HepG2 (cell line): ENCODE data around the gene ZNF213. TPM values are rescaled to one million over a fixed set of nuclear protein-coding genes. Genes with fewer than 3 reads are reported as not detected.

ENCODE experiments used
- ATAD3A ChIP-seq: sonication (generic); formaldehyde crosslinking; IDR thresholded peaks from 2 replicates; pipeline ENCODE4 v1.4.0; 2020; ENCODE audit warnings: missing genetic modification reagents
- CREB1 ChIP-seq, 2 experiments: fragments of 450-650 bp in 1 of 2; IDR thresholded peaks; 2 replicates each; pipeline ENCODE4 v1.6.1; 2016 to 2017; ENCODE audit warnings: control low read depth in 1 of 2, mild to moderate bottlenecking in 1 of 2, missing compliant biosample characterization in 1 of 2, missing genetic modification characterization in 1 of 2
- KDM6A ChIP-seq: IDR thresholded peaks from 2 replicates; pipeline ENCODE4 v1.6.1; 2016; ENCODE audit warnings: low read depth
- MTA1 ChIP-seq: sonication (generic); formaldehyde crosslinking; IDR thresholded peaks from 2 replicates; pipeline ENCODE4 v1.4.0; 2020; ENCODE audit warnings: missing genetic modification reagents, mild to moderate bottlenecking, borderline replicate concordance
- SMARCE1 ChIP-seq: fragments of 450-650 bp; IDR thresholded peaks from 2 replicates; pipeline ENCODE4 v1.6.1; 2017; ENCODE audit warnings: borderline replicate concordance
- SRSF9 ChIP-seq: fragments of 200-400 bp; formaldehyde crosslinking; IDR thresholded peaks from 2 replicates; pipeline ENCODE4 v1.6.1; 2018; ENCODE audit warnings: borderline replicate concordance, mild to moderate bottlenecking, low read depth, low read length; ENCODE audit not compliant: insufficient read depth, poor library complexity, severe bottlenecking
- TEAD3 ChIP-seq: optimal IDR thresholded peaks from 2 replicates; pipeline ENCODE3; 2016; ENCODE audit warnings: borderline replicate concordance
- U2AF1 ChIP-seq: fragments of 200-400 bp; formaldehyde crosslinking; optimal IDR thresholded peaks from 2 replicates; pipeline ENCODE3; 2017; ENCODE audit warnings: mild to moderate bottlenecking, low read depth, low read length
- ZIK1 ChIP-seq: sonication (generic); formaldehyde crosslinking; IDR thresholded peaks from 2 replicates; pipeline ENCODE4 v1.5.0; 2020; ENCODE audit warnings: mild to moderate bottlenecking, low read depth, missing genetic modification reagents, borderline replicate concordance
- ZNF761 ChIP-seq: sonication (generic); formaldehyde crosslinking; conservative IDR thresholded peaks from 2 replicates; pipeline ENCODE4 v1.4.0; 2020; ENCODE audit warnings: mild to moderate bottlenecking, missing genetic modification reagents
- ZNF777 ChIP-seq: sonication (generic); formaldehyde crosslinking; IDR thresholded peaks from 2 replicates; pipeline ENCODE4 v1.4.0; 2020; ENCODE audit warnings: missing genetic modification reagents
- polyA plus RNA-seq, 8 experiments: library from polyadenylated mRNA; depleted of rRNA in 3 of 8; stranded (reverse) in 7 of 8; unstranded in 1 of 8; fragments of >200 nt; fragmentation: Illumina TruSeq in 4 of 8; extraction: Trizol in 4 of 8; gene quantifications; 2 replicates each; pipeline versions ENCODE4 v1.2.1 to v1.2.3, GENCODE V29; 2011 to 2016; ENCODE audit warnings: low read depth in 4 of 8, missing spikeins in 1 of 8, mixed read lengths in 1 of 8; ENCODE audit not compliant: insufficient read depth in 1 of 8
- total RNA-seq, 5 experiments: library from RNA; depleted of rRNA; stranded (reverse); fragments of >200 nt; fragmentation: Illumina TruSeq; extraction: Trizol; gene quantifications; 2 replicates each; pipeline ENCODE4 v1.2.3, GENCODE V29; 2016; ENCODE audit warnings: low read depth in 1 of 5
- TF ChIP-seq, protein P1 (sequence below): sonication (generic); formaldehyde crosslinking; IDR thresholded peaks from 2 replicates; pipeline ENCODE4 v1.4.0; 2020; ENCODE audit warnings: low read depth, missing genetic modification reagents
- TF ChIP-seq, protein P2 (sequence below): sonication (generic); formaldehyde crosslinking; IDR thresholded peaks from 2 replicates; pipeline ENCODE4 v1.5.1; 2020; ENCODE audit warnings: mild to moderate bottlenecking, missing genetic modification reagents, moderate library complexity
- TF ChIP-seq, protein P3 (sequence below): sonication (generic); formaldehyde crosslinking; IDR thresholded peaks from 2 replicates; pipeline ENCODE4 v1.4.0; 2020; ENCODE audit warnings: missing genetic modification reagents
- TF ChIP-seq, protein P4 (sequence below): sonication (generic); formaldehyde crosslinking; IDR thresholded peaks from 2 replicates; pipeline ENCODE4 v1.5.1; 2020; ENCODE audit warnings: missing genetic modification reagents, mild to moderate bottlenecking, borderline replicate concordance

Gene ZNF213
- total and polyA plus RNA-seq, 2 of the 13 experiments (the other 11 are each of a cell fraction or from before 2014, with no cell fraction given): 0.59 to 0.97 TPM

DNA sequence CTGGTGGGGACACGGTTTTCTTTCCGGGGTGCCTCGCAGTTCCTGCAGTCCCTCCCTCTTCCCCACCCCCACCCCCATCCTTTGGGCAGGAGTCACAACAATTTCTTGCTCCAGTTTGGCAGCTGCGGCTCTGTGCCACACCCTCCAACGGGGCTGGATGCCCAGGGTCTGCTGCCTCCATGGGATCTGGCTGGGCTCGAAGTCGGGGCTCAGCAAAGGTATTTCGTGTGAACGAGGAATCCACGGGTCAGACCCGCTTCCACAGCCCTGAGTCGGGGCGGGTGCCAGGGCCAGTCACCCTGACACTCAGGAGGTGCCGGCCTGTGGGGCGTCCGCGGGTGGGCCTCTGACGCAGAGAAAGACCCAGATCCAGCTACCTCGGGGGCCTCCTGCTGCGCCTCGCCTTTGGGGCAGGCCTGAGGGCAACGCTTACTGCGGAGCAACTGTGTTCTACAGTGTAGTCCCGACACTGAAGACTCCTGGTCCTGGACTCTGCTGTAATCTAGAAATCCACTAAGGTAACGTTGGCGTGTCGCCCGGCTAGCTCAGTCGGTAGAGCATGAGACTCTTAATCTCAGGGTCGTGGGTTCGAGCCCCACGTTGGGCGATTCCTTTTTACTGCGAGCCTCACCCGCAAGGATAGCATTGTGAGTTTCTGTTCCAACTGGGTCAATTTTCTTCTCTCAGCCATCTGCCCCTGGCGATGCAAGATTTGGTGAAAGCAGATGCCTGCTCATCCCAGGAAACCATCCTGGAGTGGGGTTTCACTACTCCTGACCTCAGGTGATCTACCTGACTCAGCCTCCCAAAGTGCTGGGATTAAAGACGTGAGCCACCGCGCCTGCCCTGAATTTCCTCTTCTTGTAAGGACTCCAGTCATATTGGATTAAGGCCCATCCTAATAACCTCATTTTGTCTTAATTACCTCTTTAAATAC is 40.6 kb downstream of the ZNF213 start (continued):
- peak; percentile 38; the same call in 1 of the 2 replicates for TF ChIP-seq MTA1 (CRISPR knock-in tag)
- no peak for TF ChIP-seq KDM6A (CRISPR knock-in tag)
- TF ChIP-seq ZNF777 (CRISPR knock-in tag): peak; percentile 59
- TF ChIP-seq, protein P1, sequence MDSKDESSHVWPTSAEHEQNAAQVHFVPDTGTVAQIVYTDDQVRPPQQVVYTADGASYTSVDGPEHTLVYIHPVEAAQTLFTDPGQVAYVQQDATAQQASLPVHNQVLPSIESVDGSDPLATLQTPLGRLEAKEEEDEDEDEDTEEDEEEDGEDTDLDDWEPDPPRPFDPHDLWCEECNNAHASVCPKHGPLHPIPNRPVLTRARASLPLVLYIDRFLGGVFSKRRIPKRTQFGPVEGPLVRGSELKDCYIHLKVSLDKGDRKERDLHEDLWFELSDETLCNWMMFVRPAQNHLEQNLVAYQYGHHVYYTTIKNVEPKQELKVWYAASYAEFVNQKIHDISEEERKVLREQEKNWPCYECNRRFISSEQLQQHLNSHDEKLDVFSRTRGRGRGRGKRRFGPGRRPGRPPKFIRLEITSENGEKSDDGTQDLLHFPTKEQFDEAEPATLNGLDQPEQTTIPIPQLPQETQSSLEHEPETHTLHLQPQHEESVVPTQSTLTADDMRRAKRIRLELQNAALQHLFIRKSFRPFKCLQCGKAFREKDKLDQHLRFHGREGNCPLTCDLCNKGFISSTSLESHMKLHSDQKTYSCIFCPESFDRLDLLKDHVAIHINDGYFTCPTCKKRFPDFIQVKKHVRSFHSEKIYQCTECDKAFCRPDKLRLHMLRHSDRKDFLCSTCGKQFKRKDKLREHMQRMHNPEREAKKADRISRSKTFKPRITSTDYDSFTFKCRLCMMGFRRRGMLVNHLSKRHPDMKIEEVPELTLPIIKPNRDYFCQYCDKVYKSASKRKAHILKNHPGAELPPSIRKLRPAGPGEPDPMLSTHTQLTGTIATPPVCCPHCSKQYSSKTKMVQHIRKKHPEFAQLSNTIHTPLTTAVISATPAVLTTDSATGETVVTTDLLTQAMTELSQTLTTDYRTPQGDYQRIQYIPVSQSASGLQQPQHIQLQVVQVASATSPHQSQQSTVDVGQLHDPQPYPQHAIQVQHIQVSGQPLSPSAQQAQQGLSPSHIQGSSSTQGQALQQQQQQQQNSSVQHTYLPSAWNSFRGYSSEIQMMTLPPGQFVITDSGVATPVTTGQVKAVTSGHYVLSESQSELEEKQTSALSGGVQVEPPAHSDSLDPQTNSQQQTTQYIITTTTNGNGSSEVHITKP: no peak
- TF ChIP-seq ATAD3A (CRISPR knock-in tag): no peak
- no peak for TF ChIP-seq ZIK1 (CRISPR knock-in tag)
- no peak for TF ChIP-seq SRSF9
- TF ChIP-seq, protein P2, sequence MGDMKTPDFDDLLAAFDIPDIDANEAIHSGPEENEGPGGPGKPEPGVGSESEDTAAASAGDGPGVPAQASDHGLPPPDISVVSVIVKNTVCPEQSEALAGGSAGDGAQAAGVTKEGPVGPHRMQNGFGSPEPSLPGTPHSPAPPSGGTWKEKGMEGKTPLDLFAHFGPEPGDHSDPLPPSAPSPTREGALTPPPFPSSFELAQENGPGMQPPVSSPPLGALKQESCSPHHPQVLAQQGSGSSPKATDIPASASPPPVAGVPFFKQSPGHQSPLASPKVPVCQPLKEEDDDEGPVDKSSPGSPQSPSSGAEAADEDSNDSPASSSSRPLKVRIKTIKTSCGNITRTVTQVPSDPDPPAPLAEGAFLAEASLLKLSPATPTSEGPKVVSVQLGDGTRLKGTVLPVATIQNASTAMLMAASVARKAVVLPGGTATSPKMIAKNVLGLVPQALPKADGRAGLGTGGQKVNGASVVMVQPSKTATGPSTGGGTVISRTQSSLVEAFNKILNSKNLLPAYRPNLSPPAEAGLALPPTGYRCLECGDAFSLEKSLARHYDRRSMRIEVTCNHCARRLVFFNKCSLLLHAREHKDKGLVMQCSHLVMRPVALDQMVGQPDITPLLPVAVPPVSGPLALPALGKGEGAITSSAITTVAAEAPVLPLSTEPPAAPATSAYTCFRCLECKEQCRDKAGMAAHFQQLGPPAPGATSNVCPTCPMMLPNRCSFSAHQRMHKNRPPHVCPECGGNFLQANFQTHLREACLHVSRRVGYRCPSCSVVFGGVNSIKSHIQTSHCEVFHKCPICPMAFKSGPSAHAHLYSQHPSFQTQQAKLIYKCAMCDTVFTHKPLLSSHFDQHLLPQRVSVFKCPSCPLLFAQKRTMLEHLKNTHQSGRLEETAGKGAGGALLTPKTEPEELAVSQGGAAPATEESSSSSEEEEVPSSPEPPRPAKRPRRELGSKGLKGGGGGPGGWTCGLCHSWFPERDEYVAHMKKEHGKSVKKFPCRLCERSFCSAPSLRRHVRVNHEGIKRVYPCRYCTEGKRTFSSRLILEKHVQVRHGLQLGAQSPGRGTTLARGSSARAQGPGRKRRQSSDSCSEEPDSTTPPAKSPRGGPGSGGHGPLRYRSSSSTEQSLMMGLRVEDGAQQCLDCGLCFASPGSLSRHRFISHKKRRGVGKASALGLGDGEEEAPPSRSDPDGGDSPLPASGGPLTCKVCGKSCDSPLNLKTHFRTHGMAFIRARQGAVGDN (CRISPR knock-in tag): peak; percentile 70
- TF ChIP-seq, protein P3, sequence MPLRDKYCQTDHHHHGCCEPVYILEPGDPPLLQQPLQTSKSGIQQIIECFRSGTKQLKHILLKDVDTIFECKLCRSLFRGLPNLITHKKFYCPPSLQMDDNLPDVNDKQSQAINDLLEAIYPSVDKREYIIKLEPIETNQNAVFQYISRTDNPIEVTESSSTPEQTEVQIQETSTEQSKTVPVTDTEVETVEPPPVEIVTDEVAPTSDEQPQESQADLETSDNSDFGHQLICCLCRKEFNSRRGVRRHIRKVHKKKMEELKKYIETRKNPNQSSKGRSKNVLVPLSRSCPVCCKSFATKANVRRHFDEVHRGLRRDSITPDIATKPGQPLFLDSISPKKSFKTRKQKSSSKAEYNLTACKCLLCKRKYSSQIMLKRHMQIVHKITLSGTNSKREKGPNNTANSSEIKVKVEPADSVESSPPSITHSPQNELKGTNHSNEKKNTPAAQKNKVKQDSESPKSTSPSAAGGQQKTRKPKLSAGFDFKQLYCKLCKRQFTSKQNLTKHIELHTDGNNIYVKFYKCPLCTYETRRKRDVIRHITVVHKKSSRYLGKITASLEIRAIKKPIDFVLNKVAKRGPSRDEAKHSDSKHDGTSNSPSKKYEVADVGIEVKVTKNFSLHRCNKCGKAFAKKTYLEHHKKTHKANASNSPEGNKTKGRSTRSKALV: peak; percentile 29; the same call in 1 of the 2 replicates
- TF ChIP-seq CREB1 (IDR thresholded peaks at IDR 0.05): no peak
- no peak; the same call in 1 of the 2 replicates for TF ChIP-seq CREB1 (CRISPR knock-in tag; IDR thresholded peaks at IDR 0.05)
- TF ChIP-seq TEAD3 (CRISPR knock-in tag): no peak
- TF ChIP-seq SMARCE1: no peak
- TF ChIP-seq U2AF1: no peak
- TF ChIP-seq, protein P4, sequence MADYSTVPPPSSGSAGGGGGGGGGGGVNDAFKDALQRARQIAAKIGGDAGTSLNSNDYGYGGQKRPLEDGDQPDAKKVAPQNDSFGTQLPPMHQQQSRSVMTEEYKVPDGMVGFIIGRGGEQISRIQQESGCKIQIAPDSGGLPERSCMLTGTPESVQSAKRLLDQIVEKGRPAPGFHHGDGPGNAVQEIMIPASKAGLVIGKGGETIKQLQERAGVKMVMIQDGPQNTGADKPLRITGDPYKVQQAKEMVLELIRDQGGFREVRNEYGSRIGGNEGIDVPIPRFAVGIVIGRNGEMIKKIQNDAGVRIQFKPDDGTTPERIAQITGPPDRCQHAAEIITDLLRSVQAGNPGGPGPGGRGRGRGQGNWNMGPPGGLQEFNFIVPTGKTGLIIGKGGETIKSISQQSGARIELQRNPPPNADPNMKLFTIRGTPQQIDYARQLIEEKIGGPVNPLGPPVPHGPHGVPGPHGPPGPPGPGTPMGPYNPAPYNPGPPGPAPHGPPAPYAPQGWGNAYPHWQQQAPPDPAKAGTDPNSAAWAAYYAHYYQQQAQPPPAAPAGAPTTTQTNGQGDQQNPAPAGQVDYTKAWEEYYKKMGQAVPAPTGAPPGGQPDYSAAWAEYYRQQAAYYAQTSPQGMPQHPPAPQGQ: no peak
- TF ChIP-seq ZNF761 (CRISPR knock-in tag): 0 out of 2 replicates have a peak, but pooled peaks have one; percentile 58
